IPS-20b (cell line): Measurements from ENCODE around the gene FAM120C.
A peak's percentile ranks its signal among the peaks of the same experiment; 100 is the strongest.

Source experiments
- H3K27ac ChIP-seq: one replicate; pipeline ENCODE4 v1.5.1; 2013; ENCODE audit warnings: low read length
- H3K27me3 ChIP-seq: 2 replicates; pipeline ENCODE4 v1.6.1; 2013; ENCODE audit warnings: mild to moderate bottlenecking, low read length, inconsistent platforms; ENCODE audit not compliant: insufficient read depth
- H3K36me3 ChIP-seq: 2 replicates; pipeline ENCODE4 v1.6.1; 2013; ENCODE audit warnings: low read depth, mild to moderate bottlenecking, inconsistent platforms, low read length, moderate library complexity; ENCODE audit not compliant: insufficient read depth
- H3K4me1 ChIP-seq: 2 replicates; pipeline ENCODE4 v1.6.1; 2013; ENCODE audit warnings: mild to moderate bottlenecking, control low read depth, inconsistent platforms, low read length, moderate library complexity; ENCODE audit not compliant: insufficient read depth
- H3K4me3 ChIP-seq: 2 replicates; pipeline ENCODE4 v1.5.1; 2013; ENCODE audit warnings: mild to moderate bottlenecking, low read length, inconsistent platforms
- H3K9ac ChIP-seq: 2 replicates; pipeline ENCODE4 v1.6.1; 2013; ENCODE audit warnings: low read depth, mild to moderate bottlenecking, inconsistent platforms, low read length, moderate library complexity
- H3K9me3 ChIP-seq: 2 replicates; pipeline ENCODE4 v1.6.1; 2013; ENCODE audit warnings: mild to moderate bottlenecking, low read depth, low read length, inconsistent platforms; ENCODE audit not compliant: insufficient read depth

FAM120C gene

DNA sequence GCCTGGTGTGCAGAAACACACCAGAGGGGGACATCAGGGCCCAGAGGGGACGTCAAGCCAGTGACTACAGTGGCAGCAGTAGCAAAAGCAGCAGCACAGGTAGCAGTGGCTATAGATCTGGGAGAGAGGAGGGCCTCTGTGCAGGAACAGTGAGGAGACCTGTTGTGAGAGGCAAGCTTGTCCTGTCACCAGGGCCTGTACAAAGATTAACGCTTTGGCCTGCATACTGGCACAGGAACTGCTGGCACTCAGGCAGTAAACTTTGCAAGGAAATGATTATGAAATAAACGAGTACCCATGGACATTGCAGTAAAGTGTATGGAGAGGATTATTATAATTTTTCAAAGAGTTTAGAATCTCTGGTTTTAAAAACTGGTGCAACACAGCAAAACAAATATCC is 133.3 kb downstream of the FAM120C start:
- Histone ChIP-seq H3K9me3 (no peaks in the 10 kb centered on the region), H3K4me1 (peaks cover 6% of the 10 kb centered on the region; the same call in 1 of the 2 replicates), H3K27me3 (no peaks in the 10 kb centered on the region), H3K4me3 (no peak overlapping the region), H3K27ac (no peak overlapping the region), H3K36me3 (no peaks in the 10 kb centered on the region), H3K9ac (no peak overlapping the region)

DNA sequence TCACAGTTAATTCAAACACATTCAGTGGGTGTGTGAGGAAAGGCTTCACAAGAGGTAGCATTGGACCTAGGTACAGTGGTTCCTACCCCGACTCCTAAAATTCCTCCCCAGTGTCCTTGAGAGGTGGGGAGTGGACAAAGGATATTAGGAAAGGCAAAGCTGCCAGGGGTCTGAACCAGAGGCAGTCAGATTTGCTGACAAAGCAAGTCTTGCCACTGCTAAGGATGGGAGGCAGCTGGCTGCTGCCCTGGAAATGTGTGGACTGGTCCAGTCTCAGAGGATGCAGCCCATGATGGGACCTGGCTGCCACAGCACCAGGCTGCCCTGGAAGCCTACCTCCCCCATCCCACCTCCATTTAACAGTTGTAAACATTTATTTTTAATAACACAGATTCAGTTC is 134.6 kb downstream of the FAM120C start:
- H3K9me3 ChIP-seq = no peaks in the 10 kb centered on the region
- H3K4me1 ChIP-seq = peaks cover 6% of the 10 kb centered on the region; the same call in 1 of the 2 replicates
- H3K4me3 ChIP-seq = no peak overlapping the region
- H3K9ac ChIP-seq = no peak overlapping the region
- no peaks in the 10 kb centered on the region for H3K27me3 ChIP-seq
- H3K36me3 ChIP-seq = no peaks in the 10 kb centered on the region
- no peak overlapping the region for H3K27ac ChIP-seq

DNA sequence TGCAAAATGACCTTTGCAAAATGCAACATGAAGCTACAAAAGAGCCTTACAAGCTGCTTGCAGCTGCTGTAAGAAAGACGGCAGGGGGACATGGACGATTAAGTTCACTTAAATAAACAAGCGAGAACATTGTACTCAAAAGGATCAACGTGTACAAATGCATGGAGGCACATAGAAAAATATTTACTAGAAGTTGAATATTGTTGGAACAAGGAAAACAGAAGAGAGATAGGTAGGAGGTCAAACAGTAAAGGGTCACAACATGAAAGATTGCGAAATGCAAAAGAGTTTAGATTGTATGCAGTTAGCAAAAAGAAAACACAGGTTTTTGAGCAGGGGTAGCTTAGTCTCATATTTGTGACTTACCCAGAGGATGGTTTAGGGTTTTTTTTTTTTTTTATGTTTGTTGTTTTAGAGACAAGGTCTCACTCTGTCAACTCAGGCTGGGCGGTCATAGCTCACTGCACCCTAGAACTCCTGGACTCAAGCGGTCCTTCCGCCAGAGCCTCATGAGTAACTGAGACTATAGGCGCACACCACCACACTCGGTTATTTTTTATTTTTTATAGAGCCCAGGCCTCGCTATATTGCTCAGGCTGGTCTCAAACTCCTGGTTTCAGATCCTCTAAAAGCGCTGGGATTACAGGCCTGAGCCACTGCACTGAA is 137.4 kb downstream of the FAM120C start:
- no peaks in the 10 kb centered on the region for H3K27me3 ChIP-seq
- peak overlapping the region; percentile 77; the same call in 1 of the 2 replicates for H3K4me3 ChIP-seq
- H3K9ac ChIP-seq = peak overlapping the region; percentile 93; the same call in 1 of the 2 replicates
- H3K9me3 ChIP-seq = no peaks in the 10 kb centered on the region
- peak overlapping the region; percentile 70 for H3K27ac ChIP-seq
- H3K4me1 ChIP-seq = peaks cover 6% of the 10 kb centered on the region; the same call in 1 of the 2 replicates
- H3K36me3 ChIP-seq = peaks cover 9% of the 10 kb centered on the region

DNA sequence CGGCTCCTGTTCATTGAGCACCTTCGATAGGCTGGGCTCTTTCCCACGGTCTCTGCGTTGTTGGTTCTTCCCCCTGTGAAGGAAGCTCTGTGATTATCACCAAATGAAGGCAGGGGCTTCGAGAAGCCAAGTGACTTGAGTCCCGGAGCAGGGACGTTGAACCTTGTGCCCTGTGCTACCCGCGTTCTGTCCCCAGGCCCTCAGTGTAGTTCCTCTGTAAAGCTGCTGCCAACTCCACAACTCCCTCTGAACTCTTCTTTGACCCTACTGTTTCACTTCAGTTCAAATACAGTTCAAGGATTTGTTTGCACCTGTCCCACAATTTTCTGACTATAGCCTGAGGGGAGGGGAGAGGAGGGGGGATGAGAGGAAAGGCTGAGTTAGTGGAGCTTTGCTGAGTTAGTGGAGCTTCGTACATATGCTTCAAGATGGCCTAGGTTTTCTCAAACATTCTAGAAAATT is 138.1 kb downstream of the FAM120C start:
- Histone ChIP-seq H3K27ac (peak overlapping the region; percentile 70), H3K9me3 (no peaks in the 10 kb centered on the region), H3K36me3 (peaks cover 17% of the 10 kb centered on the region), H3K4me1 (peaks cover 6% of the 10 kb centered on the region; the same call in 1 of the 2 replicates), H3K9ac (peak overlapping the region; percentile 93), H3K27me3 (no peaks in the 10 kb centered on the region), H3K4me3 (peak overlapping the region; percentile 77)

DNA sequence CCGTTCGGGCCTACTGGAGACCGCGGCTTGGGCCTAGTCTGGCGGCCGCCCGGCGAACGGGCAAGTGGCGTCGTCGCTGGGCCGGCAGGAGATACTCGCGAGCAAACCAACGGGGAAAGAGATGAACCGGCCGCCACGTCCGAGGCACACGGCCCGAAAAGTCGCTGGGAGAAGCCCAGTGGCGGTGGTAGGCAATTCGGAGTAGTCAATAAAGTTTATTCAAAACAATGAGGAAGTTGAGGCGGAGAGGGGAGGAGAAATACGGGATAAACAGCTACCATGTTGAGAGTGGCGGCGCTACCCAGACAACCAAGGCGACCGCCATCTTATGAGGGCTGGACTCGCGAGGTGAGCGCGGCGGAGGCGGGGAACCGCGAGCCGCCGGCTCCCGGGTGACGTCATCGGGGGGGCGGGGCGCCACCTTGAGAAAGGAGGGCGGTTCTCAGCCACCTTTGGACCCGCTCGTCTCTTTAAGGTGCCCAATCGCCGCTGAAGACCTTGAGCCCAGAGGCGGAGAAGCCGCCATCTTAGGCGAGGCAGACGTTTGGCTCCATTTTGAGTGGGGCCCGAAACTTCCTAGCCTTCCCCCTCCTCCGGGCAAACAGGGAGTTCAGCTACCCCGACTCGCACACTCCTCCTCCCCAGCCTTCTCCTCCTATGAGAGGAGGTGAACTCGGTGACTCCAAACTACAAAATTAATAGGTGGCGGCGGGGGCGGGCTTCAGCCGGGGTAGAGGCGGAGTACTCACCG is 138.8 kb downstream of the FAM120C start, which contains the start of gene PHF8:
Gene PHF8 (minus strand): TSS at position 348 of the 751 bp plus-strand sequence. CDS start 1,745 bp downstream, outside the sequence.
- no peaks in the 10 kb centered on the region for H3K27me3 ChIP-seq

DNA sequence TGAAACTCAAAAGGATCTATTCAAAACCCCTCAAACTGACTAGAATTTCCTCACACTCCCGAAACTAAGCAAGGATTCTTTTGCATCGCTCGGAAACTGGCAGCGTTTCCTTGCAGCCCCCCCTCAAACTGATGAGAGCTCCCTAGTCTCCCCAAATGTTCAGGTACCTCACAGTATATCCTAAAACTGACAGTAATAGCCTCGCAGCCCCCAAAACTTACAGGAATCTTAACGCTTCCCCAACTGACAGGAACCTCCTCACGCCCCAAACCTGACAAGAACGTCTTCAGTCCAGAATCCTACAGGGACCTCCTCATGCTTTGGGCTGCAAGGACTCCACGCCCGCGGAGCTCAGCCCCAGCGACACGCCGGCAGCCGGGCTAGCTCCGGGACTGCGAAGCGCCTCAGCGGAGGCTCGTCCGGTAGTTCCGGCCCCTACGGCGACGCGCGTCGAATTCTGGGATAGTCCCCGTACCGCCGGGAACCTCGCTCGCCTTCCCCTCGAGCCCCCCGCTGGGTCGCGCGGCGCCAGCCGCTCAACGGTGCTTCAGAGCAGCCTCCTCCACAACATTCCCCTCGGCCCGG is 139.4 kb downstream of the FAM120C start:
- H3K27ac ChIP-seq = peak overlapping the region; percentile 83
- no peaks in the 10 kb centered on the region for H3K9me3 ChIP-seq
- H3K36me3 ChIP-seq = peaks cover 27% of the 10 kb centered on the region
- H3K9ac ChIP-seq = peak overlapping the region; percentile 91; the same call in 1 of the 2 replicates
- H3K4me3 ChIP-seq = peak overlapping the region; percentile 91
- no peaks in the 10 kb centered on the region for H3K27me3 ChIP-seq
- peaks cover 6% of the 10 kb centered on the region; the same call in 1 of the 2 replicates for H3K4me1 ChIP-seq

More for the DNA sequence above, 138.8 kb downstream of the FAM120C start, which contains the start of gene PHF8:
- H3K9me3 ChIP-seq = no peaks in the 10 kb centered on the region
- peaks cover 23% of the 10 kb centered on the region for H3K36me3 ChIP-seq
- H3K4me1 ChIP-seq = peaks cover 6% of the 10 kb centered on the region; the same call in 1 of the 2 replicates
- H3K9ac ChIP-seq = peak within 1 kb of the TSS; percentile 93
- H3K4me3 ChIP-seq = peak within 1 kb of the TSS; percentile 91
- H3K27ac ChIP-seq = peak within 1 kb of the TSS; percentile 83

DNA sequence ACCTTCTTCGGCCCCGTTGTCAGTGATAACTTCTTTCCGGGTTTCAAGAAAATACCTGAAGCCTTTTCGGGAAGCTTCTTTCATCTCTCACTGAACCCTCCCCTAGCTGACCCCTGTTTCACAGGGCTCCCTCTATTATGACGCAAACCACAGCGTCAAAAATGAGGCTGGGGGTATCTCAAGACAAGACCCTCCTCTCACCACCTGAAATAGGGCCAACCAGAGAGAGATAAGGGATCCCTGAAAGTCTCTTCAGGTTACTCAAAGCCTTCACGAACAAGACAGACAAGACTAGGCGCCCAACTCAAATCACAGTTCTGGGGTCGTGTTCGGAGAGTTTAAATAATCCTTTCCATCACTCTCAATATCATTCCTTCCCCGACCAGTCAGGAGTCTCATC is 140.0 kb downstream of the FAM120C start:
- no peaks in the 10 kb centered on the region for H3K27me3 ChIP-seq
- peak overlapping the region; percentile 91; the same call in 1 of the 2 replicates for H3K9ac ChIP-seq
- peaks cover 6% of the 10 kb centered on the region; the same call in 1 of the 2 replicates for H3K4me1 ChIP-seq
- H3K9me3 ChIP-seq = no peaks in the 10 kb centered on the region
- peaks cover 33% of the 10 kb centered on the region for H3K36me3 ChIP-seq
- H3K27ac ChIP-seq = no peak overlapping the region
- peak overlapping the region; percentile 91 for H3K4me3 ChIP-seq

DNA sequence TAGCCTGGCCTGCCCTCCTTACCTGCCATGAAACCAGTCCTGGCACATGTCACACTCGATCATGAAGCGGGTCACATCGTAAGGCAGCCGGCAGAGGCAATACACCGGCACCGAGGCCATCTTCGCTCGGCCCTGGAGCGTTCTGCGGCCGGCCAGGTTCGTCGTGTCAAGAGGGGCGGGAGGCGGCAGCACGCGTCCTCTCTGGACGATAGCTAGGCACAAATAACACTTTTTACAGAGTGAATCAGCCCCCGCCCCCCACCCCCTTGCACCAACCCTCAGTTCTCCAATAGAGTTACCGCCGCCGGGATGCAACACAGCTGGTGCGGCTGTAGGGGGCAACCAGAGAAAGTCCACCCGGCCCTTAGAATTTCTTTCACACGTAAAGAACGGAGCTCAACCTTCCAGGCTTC is 140.4 kb downstream of the FAM120C start:
- H3K4me3 ChIP-seq = peak overlapping the region; percentile 91
- no peak overlapping the region for H3K27ac ChIP-seq
- no peaks in the 10 kb centered on the region for H3K27me3 ChIP-seq
- peaks cover 37% of the 10 kb centered on the region for H3K36me3 ChIP-seq
- peaks cover 6% of the 10 kb centered on the region; the same call in 1 of the 2 replicates for H3K4me1 ChIP-seq
- no peaks in the 10 kb centered on the region for H3K9me3 ChIP-seq
- peak overlapping the region; percentile 91; the same call in 1 of the 2 replicates for H3K9ac ChIP-seq

DNA sequence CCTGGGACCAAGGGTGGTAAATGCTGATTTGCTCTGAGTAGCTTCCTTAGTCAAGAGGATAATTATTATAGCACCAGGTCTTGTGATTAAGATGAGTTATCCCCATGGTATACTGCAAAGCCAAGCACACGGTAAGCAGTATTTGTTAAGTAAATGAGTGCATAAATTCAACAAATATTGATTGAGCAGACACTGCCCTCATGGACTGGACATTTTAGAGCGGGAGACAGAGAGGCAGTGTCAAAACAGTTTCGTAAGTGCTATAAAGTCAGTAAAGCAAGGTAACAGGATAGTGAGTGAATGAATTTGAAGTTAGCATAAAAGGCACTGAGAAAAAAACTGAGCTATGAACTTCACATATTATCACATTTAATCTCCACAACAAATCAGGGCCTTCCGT is 152.7 kb downstream of the FAM120C start:
- Histone ChIP-seq H3K36me3 (peaks cover 52% of the 10 kb centered on the region), H3K9me3 (no peaks in the 10 kb centered on the region), H3K4me3 (no peak overlapping the region), H3K27ac (no peak overlapping the region), H3K27me3 (no peaks in the 10 kb centered on the region), H3K4me1 (no peaks in the 10 kb centered on the region), H3K9ac (no peak overlapping the region)

DNA sequence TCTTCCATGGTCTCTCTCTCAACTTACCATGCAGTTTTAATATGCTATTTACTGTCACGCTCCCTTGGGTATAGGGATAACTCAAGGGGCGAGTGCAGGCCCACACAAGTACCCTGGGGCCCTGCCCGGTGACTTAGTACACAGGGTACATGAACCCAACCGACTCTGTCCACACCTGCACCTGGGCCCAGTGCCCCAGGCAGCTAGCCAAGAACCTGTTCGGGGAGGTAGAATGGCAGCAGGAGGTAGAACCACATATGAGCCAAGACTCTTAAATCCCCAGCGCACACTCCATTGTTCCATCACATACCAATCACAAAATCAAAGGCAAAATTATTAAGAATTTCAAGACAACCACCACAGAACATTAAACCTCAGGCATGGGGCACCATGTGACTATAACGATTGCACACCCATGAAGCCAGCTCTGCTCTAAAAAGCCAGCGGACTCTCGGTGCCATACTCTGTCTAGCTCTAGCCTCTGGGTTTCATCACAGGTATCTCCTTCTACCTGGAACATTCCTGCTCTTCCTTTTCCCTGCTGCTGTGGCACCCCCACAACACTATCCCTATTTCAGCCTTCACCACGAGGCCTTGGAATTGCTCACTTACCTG is 153.4 kb downstream of the FAM120C start:
- peaks cover 48% of the 10 kb centered on the region for H3K36me3 ChIP-seq
- no peaks in the 10 kb centered on the region for H3K4me1 ChIP-seq
- no peaks in the 10 kb centered on the region for H3K27me3 ChIP-seq
- no peak overlapping the region for H3K9ac ChIP-seq
- H3K27ac ChIP-seq = no peak overlapping the region
- no peak overlapping the region for H3K4me3 ChIP-seq
- no peaks in the 10 kb centered on the region for H3K9me3 ChIP-seq

DNA sequence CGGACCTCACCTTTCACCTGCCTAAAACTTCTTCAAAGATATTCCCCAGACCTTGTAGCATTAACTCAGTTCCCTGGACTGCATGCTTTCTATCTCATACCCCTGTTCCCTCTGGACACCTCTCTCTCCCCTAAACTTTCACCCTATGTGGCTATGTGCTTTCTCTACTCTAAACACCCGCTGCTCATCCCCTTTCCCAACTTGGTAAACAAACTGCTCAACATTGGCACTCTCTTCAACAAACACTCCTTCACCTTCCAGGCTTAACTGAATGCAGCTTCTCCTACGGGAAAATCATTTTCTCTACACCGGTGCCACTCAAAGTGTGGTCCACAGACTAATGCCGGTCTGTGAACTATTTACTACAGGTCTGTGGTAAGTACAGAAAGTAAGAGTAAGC is 158.7 kb downstream of the FAM120C start:
- H3K4me3 ChIP-seq = no peak overlapping the region
- H3K9ac ChIP-seq = no peak overlapping the region
- no peaks in the 10 kb centered on the region for H3K4me1 ChIP-seq
- H3K27ac ChIP-seq = no peak overlapping the region
- H3K36me3 ChIP-seq = peaks cover 42% of the 10 kb centered on the region
- H3K27me3 ChIP-seq = no peaks in the 10 kb centered on the region
- no peaks in the 10 kb centered on the region for H3K9me3 ChIP-seq
